Calu3 (cell line): ENCODE measurements around the gene NBEA. TPM values are rescaled to one million over a fixed set of nuclear protein-coding genes. Genes with fewer than 3 reads are reported as not detected.

Experiments used
- BruUV-seq: library from RNA; stranded (reverse); fragments of 400-500 nt; replicated peaks from 2 replicates; lab custom pipeline; 2021; lab: Mats Ljungman, UMichigan
- CTCF ChIA-PET: fragments of 300-600 bp; sonication (Branson Sonifier 250); formaldehyde crosslinking; loops from one replicate; lab custom pipeline; 2022; ENCODE audit warnings: antibody characterized with exemption; lab: Charles Lee
- DNase-seq: peaks from one replicate; pipeline ENCODE4 v3.0.0; 2022
- H3K27ac Mint-ChIP-seq: one replicate; pipeline ENCODE4 v1.8.0; 2022; ENCODE audit warnings: mixed read lengths; ENCODE audit not compliant: unreplicated experiment
- H3K27me3 Mint-ChIP-seq: one replicate; pipeline ENCODE4 v1.8.0; 2022; ENCODE audit warnings: mixed read lengths; ENCODE audit not compliant: unreplicated experiment
- H3K36me3 Mint-ChIP-seq: one replicate; pipeline ENCODE4 v1.8.0; 2022; ENCODE audit warnings: mild to moderate bottlenecking, moderate library complexity, mixed read lengths; ENCODE audit not compliant: insufficient read depth, unreplicated experiment
- H3K4me1 Mint-ChIP-seq: one replicate; pipeline ENCODE4 v1.8.0; 2022; ENCODE audit warnings: mild to moderate bottlenecking, low read depth, mixed read lengths; ENCODE audit not compliant: unreplicated experiment
- H3K4me3 Mint-ChIP-seq: one replicate; pipeline ENCODE4 v1.8.0; 2022; ENCODE audit warnings: mild to moderate bottlenecking, low read depth, moderate library complexity, mixed read lengths; ENCODE audit not compliant: unreplicated experiment
- H3K9me3 Mint-ChIP-seq: one replicate; pipeline ENCODE4 v1.8.0; 2022; ENCODE audit warnings: low read depth, mixed read lengths; ENCODE audit not compliant: unreplicated experiment
- CTCF ChIP-seq: fragments of 200-600 bp; IDR thresholded peaks from one replicate; pipeline ENCODE4 v1.8.0; 2022; ENCODE audit warnings: antibody characterized with exemption; ENCODE audit not compliant: unreplicated experiment
- intact Hi-C: fragments of 100-400 bp; cut with micrococcal nuclease; formaldehyde crosslinking; loops from one replicate; pipeline ENCODE4 v1.10.0; 2022; ENCODE audit not compliant: unreplicated experiment
- total RNA-seq: library from RNA; stranded (reverse); gene quantifications from 2 replicates; pipeline ENCODE4 v1.2.3, GENCODE V29; 2022

NBEA gene
- total RNA-seq, 1 experiment from 2014 or later: 18.0 TPM

GRCh38 chr13:35496006-35496405 is 553.9 kb downstream of the NBEA start:
- CTCF ChIA-PET: no interaction called here
- H3K4me1 Mint-ChIP-seq: no peaks in the 10 kb centered on the region
- H3K27me3 Mint-ChIP-seq: no peaks in the 10 kb centered on the region
- TF ChIP-seq CTCF: no peak
- no TSS peak for BruUV-seq
- DNase-seq: no peak
- intact Hi-C loops: no loop called here
- H3K4me3 Mint-ChIP-seq: no peak overlapping the region
- H3K36me3 Mint-ChIP-seq: no peaks in the 10 kb centered on the region
- no peak overlapping the region for H3K27ac Mint-ChIP-seq
- H3K9me3 Mint-ChIP-seq: no peaks in the 10 kb centered on the region

- Mint-ChIP-seq H3K4me3 (no peak overlapping the region), H3K36me3 (no peaks in the 10 kb centered on the region), H3K4me1 (no peaks in the 10 kb centered on the region), H3K27ac (no peak overlapping the region), H3K27me3 (no peaks in the 10 kb centered on the region), H3K9me3 (no peaks in the 10 kb centered on the region)
- CTCF ChIA-PET: no interaction called here
- no peak for TF ChIP-seq CTCF
- DNase-seq: no peak
- BruUV-seq: no TSS peak
- intact Hi-C loops: no loop called here
Measured at GRCh38 chr13:35496761-35497386, 554.8 kb downstream of the NBEA start.

GRCh38 chr13:35498231-35498630 is 556.2 kb downstream of the NBEA start:
- TF ChIP-seq CTCF: no peak
- no peak overlapping the region for H3K4me3 Mint-ChIP-seq
- no peaks in the 10 kb centered on the region for H3K27me3 Mint-ChIP-seq
- CTCF ChIA-PET: interaction anchor here (0.6 kb wide), 1 partner anchor 43 kb away, joined by 3 read pairs; no protein-coding TSS in a partner anchor
- no peaks in the 10 kb centered on the region for H3K9me3 Mint-ChIP-seq
- intact Hi-C loops: no loop called here
- DNase-seq: no peak
- no peak overlapping the region for H3K27ac Mint-ChIP-seq
- no peaks in the 10 kb centered on the region for H3K36me3 Mint-ChIP-seq
- no TSS peak for BruUV-seq
- H3K4me1 Mint-ChIP-seq: no peaks in the 10 kb centered on the region

- BruUV-seq: no TSS peak
- no peak overlapping the region for H3K4me3 Mint-ChIP-seq
- no peaks in the 10 kb centered on the region for H3K36me3 Mint-ChIP-seq
- no peak overlapping the region for H3K27ac Mint-ChIP-seq
- no peak for TF ChIP-seq CTCF
- no peaks in the 10 kb centered on the region for H3K27me3 Mint-ChIP-seq
- intact Hi-C loops: no loop called here
- no peaks in the 10 kb centered on the region for H3K4me1 Mint-ChIP-seq
- no peaks in the 10 kb centered on the region for H3K9me3 Mint-ChIP-seq
- DNase-seq: no peak
- CTCF ChIA-PET: interaction anchor here (0.6 to 1.3 kb wide), 3 partner anchors 13 to 93 kb away, joined by 3 to 4 read pairs (median 3); no protein-coding TSS in a partner anchor
Measured at GRCh38 chr13:35499196-35499662, 557.2 kb downstream of the NBEA start.
